Right lobe of liver (tissue), 4 donors: ENCODE data around the gene CHPF.

Experiments
- CTCF ChIP-seq, 4 donors: fragments of 200-600 bp in 3 of 4; fragments of 450-650 bp in 1 of 4; IDR thresholded peaks; one replicate each; pipeline versions ENCODE4 v1.5.1 to v1.8.0; 2016 to 2022; ENCODE audit warnings: antibody characterized with exemption in 4 of 4, mild to moderate bottlenecking in 2 of 4
- POLR2A ChIP-seq: fragments of 450-650 bp; IDR thresholded peaks from one replicate; pipeline ENCODE4 v1.6.1; 2017; ENCODE audit warnings: antibody characterized with exemption, mild to moderate bottlenecking
- donor health status: DM: no; HTN: no; CAD: no.
- donor health status: DM: no; HTN: no; CAD: no.
- donor health status: DM: no; HTN: yes; CAD: no.

- TF ChIP-seq CTCF (IDR thresholded peaks at IDR 0.05) (no peak), POLR2A (no peak)
Measured at GRCh38 chr2:219523031-219523671, 20.5 kb downstream of the CHPF start.
